Stimulated activated CD4-positive, alpha-beta T cell treated with anti-CD3 and anti-CD28 coated beads, Interleukin-4, amount 100 ng/mL, for 4 hours (primary cell): ENCODE data around the gene STX3.
"Not testable (repeated sequence)": the region's sequence is repeated elsewhere in the genome, so short reads cannot be mapped to it uniquely, and the experiment has no call there.

Experiments used
- DNase-seq, 2 experiments: peaks; one replicate each; pipeline ENCODE4 v3.0.0-alpha.2; 2020

STX3 gene

GRCh38 chr11:59794417-59794816, 39.2 kb downstream of the STX3 start:
- no peak for DNase-seq

GRCh38 chr11:59800390-59801025, 45.3 kb downstream of the STX3 start:
- no peak for DNase-seq

GRCh38 chr11:59801160-59801706, 46.1 kb downstream of the STX3 start:
- DNase-seq: no peak

DNA sequence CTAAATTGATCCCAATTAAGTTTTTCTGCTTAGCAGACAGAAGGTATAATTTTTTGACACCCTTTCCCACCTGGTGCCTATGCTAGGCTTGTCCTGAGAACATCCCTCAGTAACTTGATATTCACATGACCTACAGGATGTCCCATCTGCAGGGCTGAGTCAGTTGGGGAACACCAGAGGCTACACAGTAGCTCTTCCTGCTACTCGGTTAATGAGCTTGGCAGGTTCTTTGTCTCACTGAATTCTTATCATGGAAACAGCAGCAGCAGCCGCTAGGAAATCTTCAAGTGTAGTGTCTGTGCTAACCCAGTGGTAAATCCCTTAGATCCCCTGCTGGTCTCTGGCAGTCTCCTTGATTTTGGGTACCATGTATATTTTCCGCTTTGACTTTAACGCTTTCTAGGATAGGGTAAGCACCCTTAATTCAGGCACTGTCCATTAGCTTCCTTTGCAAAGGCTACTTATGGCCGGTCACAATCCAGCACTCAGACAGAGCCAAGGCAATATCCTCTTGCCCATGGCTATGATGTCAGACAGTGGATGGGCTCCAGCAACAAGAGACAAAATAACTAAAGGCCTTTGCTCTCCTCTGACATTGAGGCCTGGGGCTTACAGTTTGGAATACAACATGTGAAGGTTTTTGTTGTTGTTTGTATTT, 46.9 kb downstream of the STX3 start:
- no peak for DNase-seq

- peak in 1 of 2 experiments; percentile 25 for DNase-seq
Measured at GRCh38 chr11:59802639-59803176, 47.5 kb downstream of the STX3 start.

GRCh38 chr11:59804061-59804460, 48.9 kb downstream of the STX3 start:
- DNase-seq: no peak

GRCh38 chr11:59807047-59807610, 52.0 kb downstream of the STX3 start:
- no peak for DNase-seq

GRCh38 chr11:59810189-59810910, 55.2 kb downstream of the STX3 start, which contains the start of gene MRPL16:
TSS of gene MRPL16 (minus strand) at chr11:59810778. CDS start at chr11:59810658, 120 bp downstream.
- DNase-seq: peak; percentile 82 to 84

DNA sequence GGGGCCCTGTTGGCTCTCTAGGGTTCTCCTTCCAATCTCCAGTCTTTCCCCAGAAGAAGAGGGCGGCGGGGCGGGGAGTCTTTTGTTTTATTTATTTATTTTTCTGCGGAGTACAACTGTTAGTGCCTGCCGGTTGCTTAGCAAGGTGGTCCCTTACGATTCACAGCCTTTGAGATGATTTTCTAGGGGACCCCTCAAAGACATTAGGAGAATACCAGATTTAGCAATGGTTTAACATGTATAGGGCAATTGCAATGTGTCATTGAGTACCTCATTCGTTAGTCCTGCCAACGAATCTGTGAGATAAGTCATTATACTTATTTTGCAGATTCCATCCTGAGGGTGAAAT, 55.7 kb downstream of the STX3 start:
- DNase-seq: no peak

- no peak for DNase-seq
Measured at GRCh38 chr11:59812220-59812619, 57.0 kb downstream of the STX3 start.

DNA sequence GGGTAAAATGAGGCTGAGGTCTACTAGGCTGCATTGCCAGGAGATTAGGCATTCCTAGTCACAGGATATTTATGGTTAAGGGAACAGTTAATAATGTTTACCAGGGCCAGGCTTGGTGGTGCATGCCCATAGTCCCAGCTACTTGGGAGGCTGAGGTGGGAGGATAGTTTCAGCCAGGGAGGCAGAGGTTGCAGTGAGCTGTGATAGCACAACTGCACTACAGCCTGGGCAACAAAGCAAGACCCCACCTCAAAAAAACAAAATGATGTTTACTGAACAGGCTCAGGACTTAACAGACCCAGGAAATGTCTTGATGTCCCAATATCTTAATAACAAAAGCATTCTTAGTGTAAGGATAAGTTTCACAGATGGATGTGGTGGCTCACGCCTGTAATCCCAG, 58.2 kb downstream of the STX3 start:
- DNase-seq: no peak

DNA sequence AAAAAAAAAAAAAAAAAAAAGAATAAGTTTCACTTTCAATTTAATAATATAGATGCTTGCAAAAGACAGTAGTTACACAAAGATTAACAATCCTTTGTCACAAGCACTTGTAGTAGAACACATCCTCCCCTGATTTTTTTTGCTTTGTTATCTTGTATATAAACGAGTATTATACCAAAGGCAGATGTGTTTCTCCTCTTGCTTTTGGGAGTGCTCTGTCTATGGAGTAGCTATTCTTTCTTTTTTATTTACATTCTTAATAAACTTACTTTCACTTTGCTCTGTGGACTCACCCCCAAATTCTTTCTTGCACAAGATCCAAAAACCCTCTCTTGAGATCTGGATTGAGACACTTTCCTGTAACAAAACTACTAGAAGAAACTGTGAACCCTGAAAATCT, 58.8 kb downstream of the STX3 start:
- no peak for DNase-seq

GRCh38 chr11:59815754-59816153, 60.6 kb downstream of the STX3 start:
- DNase-seq: no peak

DNA sequence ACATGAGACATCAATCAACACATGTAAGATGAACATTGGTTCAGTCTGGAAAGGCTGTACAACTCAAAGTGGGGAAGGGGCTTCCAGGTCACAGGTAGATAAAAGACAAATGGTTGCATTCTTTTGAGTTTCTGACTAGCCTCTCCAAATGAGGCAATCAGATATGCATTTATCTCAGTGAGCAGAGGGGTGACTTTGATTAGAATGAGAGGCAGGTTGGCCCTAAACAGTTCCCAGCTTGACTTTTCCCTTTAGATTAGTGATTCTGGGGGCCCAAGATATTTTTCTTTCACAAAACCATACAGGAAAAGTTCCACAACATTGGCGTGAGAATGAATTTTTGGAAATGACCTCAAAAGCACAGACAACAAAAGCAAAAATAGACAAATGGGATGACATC, 61.3 kb downstream of the STX3 start:
- DNase-seq: not testable (repeated sequence)

DNA sequence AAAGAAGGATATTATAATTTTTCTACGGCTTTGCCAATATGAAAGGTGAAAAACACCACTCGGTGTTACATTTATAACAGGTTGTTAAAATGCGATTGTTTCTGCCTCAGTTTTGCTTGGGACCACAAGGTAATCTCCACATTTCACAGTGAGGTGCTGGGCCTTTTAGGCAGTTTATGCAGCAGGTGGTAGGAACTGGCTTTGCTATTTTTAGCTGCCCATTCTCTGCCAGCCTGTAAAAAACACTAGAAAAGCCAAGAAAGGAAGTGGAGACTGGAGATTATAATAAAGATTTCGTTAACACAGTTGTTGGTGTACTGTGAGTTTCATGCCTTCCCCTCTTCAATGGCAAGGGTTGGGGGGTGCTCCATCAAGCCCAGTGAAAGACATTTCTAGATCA, 63.4 kb downstream of the STX3 start:
- no peak for DNase-seq

- DNase-seq: no peak
Measured at GRCh38 chr11:59822989-59823566, 67.9 kb downstream of the STX3 start.

- DNase-seq: no peak
Measured at GRCh38 chr11:59829358-59829757, 74.2 kb downstream of the STX3 start.

DNA sequence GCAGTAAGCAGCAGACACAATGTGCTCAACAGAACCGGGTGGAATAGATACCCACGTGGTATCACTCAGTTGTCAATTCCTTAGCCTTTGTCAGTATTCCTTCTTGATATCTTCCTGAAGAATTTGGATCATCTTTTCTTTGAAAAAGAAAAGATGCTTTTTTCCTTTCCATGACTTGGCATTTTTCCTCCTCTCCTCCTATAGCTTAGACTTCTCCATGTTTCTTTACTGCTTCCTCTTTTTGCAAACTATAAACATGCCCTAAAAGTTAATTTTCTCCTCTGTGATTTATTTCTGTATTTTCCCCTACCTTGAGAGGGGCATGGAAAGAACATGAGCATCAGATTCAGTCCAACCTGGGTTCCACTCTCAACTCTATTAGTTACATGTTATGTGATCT, 78.4 kb downstream of the STX3 start:
- DNase-seq: no peak

GRCh38 chr11:59839615-59840014, 84.4 kb downstream of the STX3 start:
- DNase-seq: no peak

- DNase-seq: no peak
Measured at GRCh38 chr11:59841514-59841913, 86.3 kb downstream of the STX3 start.

GRCh38 chr11:59842316-59842715, 87.1 kb downstream of the STX3 start:
- no peak for DNase-seq

DNA sequence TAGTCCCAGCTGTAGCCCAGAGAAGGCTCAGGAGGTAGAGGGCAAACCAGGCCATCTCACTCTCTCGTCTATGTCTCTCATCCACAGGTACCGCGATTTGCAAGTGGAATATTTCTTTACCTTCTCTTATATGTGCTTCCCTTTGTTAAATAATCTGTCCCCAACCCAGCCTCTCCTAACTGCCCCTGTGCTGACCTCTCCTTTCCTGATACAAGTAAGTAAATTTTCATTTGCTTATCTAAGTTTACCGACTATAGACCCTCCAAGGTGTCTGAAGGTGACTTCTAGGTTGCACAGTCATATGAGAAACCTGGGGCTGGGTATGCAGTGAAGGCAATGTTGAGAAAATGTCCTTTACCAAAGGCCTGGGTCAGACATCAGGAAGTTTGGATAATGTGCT, 90.2 kb downstream of the STX3 start, which contains the start of gene CBLIF:
Gene CBLIF (minus strand): TSS at position 101 of the 400 bp plus-strand sequence. CDS start 46 bp downstream, at position 55.
- no peak for DNase-seq

- no peak for DNase-seq
Measured at GRCh38 chr11:59846556-59846955, 91.4 kb downstream of the STX3 start.
